NCI-H1930 (cell line): Measurements from ENCODE around the gene ANKRD33B.
"Not testable (repeated sequence)": the region's sequence is repeated elsewhere in the genome, so short reads cannot be mapped to it uniquely, and the experiment has no call there.

ENCODE experiments used
- DNase-seq, 2 experiments: peaks; one replicate each; lab custom pipeline; 2025; lab: John Stamatoyannopoulos, UW

ANKRD33B gene

GRCh38 chr5:10559151-10559550 is 4.7 kb upstream of the ANKRD33B start:
- DNase-seq, result no peak

DNA sequence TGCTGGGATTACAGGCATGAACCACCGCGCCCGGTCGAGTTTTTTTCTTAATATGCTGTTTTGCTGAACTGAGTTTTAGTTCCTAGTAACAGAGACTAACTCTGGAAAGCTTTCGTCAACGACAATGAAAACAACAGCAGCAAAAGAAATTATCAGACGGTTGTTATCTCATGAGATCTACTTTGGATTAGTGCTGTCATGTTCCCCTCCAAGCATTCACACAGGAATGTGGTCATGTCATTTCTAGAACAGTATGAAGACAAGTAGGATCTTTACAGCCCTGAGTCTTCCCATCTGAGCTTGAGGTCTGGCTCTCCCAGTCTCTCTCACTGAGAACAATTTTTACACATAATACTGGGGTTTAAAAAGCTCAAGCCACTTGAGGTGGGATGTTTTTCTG is 4.0 kb upstream of the ANKRD33B start:
- DNase-seq, result no peak

DNA sequence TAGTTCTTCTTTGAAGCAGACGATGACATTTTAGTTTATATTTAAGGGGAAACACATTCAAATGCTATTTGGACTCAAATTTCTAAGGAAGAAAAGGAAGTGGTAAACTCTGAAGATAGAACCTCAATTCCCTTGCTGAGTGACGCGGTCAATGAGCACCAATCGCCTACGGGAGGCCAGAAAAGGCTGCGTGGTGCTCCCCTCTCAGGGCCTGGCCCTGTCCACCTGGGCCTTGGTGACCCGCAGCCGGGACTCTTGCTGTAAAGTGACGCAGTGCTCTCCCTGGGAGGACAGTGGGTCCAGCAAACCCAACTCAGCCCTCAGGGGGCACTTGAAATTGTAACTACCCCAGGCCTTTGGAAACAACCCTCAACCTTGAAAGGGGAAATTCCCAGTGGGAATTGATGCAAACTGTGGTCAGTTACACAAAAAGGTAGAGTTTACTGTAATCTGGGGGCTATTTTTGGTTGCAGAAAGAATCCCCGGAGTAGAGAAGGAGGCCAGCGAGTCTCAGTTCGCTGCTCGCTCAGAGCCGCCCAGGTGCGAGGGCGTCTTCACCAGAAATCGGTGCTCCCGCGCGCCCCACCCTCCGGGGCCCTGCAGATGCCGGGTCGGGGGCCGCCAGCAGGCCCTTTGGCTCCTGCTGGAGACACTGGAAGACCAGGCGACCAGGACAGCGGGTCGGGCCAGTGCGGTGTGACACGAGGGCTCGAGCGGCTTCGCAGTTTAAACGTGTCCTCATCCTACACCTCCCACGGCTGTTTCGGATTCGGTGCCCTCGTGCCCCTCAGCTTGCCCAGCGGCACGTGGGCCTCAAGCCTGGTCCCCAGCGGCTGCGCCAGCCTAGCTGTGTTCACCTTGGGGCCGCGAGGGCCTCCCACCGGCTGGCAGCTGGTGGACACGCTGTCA is 1.4 kb upstream of the ANKRD33B start:
- DNase-seq, result no peak

- no peak for DNase-seq
These were observed 543 bp upstream of the ANKRD33B start for GRCh38 chr5:10563110-10563944.

DNA sequence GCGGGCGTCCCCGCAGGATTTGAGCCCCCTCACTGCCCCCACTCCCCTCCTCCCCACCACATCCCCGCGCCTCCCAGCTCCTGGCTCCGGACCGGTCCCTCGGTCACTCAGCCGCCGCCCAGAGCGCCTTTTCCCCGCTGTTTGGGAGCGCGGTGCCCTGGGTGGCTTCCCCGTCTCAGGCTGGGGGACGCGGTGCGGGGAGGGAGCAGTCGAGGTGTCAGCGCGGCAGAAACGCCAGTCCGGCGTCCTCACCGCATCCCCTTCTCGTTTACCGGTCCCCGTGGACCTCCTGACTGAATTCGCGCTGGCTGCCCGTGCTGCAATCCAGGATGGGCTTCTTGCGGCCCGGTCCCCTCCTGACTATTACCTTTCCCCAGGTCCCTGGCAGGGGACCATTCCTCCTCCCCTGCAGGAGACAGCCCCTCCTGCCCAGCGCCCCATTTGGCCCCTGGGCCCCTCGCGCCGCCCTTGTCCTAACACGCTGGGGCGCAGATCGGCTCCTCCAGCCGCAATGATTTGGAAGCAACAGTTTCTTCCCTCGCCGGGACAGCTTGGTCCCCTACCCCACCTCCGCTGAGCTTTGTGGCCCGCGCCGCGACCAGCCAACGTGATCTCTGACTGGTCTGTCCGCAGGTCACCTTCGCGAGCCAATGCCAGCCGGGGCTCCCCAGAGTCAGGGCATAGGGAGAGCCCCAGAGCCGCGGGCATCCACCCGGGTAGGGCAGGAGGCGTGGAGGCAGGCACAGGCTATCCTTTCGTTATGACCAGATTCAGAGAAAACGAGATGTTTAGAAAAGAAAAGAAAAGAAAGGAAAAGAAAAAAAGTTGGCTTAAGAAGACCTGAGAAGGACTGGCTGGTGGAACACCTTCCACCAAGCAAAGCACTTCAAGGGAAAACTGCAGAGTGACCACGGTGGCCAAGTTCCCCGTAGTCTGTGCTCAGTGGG is 1.2 kb downstream of the ANKRD33B start:
- DNase-seq, result no peak

DNA sequence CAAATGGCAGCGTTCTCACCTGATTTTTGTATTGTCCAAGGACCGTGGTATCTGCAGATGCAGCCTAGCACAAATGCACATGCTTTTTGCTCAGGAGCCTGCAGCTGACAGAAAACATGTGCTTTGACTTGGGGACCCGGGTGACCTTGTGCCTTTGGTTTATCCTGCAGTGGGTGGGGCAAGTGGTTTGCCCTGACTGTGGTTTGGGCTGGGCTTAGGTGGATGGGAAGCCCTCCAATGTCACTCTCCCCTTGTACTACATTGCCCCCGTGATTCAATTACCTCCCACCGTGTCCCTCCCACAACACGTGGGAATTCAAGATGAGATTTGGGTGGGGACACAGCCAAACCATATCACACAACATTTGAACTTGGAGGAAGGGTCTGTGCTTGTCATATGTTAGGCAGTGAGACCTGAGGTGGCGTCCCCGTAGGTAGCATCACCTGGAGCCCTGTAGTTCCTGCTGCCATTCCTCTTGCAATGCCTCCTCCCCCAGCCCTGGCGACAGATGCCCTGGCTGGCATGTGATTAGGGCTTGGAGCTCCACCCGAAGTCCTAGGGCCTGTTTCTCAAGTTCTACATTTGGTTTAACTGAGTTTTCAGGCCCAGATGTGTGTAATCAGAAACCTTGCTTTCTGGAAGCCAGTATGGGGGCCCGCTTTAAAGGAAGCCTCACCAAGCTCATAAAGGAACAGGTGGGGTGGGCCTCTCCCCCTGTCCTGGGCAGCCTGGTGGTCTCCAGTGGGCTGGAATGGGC is 2.1 kb downstream of the ANKRD33B start:
- no peak for DNase-seq

- DNase-seq, result no peak
These were observed 2.7 kb downstream of the ANKRD33B start for GRCh38 chr5:10566543-10567068.

- no peak for DNase-seq
These were observed 3.3 kb downstream of the ANKRD33B start for GRCh38 chr5:10567121-10567591.

DNA sequence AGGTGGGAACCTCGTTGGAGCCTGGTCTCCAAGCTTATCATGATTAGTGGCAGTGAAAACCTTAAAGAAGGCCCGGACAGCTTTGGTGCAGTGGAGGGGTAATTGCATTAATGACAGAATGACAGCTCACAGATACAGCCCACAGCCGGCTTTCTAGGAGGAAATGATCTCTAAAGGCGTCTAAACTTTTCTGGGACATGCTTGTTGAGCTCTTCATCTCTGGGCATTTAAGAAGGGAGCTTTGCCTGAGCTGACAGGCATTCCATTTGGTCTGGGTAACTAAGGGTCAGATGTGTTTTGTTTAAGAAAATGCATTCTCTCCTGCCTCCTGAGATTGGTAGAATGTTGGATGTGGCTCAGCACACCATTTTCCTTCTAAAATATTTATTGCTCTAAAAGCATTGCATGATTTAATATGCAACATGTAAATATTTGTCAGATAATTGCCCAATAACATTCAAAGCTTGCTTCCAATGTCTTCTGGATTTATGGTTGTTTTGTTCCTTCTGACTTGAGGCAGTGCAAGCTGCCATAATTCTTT is 4.0 kb downstream of the ANKRD33B start:
- no peak for DNase-seq

GRCh38 chr5:10570540-10570939 is 6.7 kb downstream of the ANKRD33B start:
- DNase-seq, result not testable (repeated sequence)

DNA sequence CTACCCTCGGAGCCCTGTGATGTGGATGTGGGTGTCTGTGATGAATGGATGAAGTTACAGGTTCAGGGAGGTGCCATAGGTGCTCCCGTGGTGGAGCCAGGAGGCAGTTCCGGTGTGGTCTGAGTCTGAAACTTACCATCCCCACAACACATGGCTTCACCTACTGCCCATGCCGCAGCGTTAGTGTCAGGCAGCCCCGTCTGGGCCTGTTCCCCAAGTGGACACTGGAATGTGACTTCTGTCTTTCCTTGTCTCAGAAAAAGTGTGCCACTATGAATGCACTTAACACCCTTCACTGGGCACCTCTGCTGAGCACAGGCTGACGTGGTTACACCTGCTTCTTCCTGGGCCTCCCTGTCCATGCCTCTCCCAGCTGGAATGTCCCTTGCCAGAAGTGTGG is 8.6 kb downstream of the ANKRD33B start:
- no peak for DNase-seq

DNA sequence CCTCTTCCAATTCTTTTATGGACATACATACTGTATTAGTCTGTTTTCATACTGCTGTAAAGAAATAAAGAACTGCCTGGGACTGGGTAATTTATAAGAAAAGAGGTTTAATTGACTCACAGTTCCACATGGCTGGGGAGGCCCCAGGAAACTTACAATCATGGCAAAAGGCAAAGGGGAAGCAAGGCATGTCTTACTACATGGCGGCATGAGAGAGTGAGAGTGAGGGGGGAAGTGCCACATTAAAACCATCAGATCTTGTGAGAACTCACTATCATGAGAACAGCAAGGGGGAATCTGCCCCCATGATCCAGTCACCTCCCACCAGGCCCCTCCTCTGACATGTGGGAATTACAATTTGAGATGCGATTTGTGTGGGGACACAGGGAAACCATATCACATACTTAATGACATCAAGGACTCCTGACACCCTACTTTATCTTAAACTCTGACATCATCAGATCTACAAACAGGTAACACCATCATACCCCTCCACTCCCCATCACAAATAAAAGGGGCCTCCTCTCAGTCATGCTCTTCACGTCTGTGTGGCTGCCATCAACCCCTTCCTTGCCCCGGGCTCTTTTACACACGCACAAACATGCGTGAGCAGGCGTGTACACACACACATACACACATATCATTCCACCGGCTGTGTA is 9.7 kb downstream of the ANKRD33B start:
- DNase-seq, result no peak

- not testable (repeated sequence) for DNase-seq
These were observed 11.0 kb downstream of the ANKRD33B start for GRCh38 chr5:10574879-10575278.

GRCh38 chr5:10576121-10576789 is 12.4 kb downstream of the ANKRD33B start:
- no peak for DNase-seq

DNA sequence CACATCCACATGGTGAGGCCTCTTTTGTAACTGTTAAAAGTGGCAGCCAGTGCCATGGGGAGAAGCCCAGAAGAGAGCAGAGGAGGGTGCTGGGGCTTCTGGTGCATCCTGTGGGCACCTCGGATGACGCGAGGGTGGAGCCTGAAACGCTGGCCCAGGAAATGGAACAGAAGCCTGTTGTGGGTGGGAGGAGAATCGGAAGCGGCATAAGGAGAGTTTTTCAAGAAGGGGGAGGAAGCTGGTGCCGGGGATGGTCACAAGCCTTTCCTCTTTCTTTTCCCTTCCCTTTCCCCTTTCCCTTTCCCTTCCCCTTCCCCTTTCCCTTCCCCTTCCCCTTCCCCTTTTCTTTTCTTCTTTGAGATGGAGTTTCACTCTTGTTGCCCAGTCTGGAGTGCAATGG is 12.9 kb downstream of the ANKRD33B start:
- DNase-seq, result no peak

GRCh38 chr5:10577371-10578292 is 13.8 kb downstream of the ANKRD33B start:
- DNase-seq, result no peak

DNA sequence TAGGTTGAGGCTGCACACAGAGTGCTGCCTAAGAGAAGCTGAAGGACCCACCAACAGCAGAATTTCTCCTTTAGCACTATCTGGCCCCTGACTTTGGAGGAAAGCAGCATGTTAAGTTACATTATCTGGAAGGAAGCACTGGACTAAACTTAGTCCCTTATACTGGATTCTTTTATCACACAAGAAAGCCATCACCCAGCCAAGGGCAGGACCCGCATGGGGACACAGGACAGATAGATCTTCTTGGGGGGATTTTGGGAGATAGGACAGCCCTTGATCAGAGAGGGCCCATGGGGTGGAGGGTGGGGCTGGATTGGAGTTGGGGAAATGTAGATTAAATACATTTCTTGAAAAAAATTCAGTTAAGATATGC is 14.4 kb downstream of the ANKRD33B start:
- DNase-seq, result no peak

DNA sequence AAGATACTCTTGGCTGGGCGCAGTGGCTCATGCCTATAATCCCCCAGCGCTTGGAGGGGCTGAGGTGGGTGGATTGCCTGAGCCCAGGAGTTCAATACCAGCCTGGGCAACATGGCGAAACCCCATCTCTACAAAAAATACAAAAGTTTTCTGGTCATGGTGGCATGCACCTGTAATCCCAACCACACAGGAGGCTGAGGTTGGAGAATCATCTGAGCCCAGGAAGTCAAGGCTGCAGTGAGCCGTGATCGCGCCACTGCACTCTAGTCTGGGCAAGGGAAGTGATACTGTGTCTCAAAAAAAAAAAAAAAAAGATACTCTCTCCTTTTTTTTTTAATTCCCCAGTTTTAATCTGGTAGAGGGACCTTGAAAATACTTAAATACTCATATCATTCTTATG is 15.0 kb downstream of the ANKRD33B start:
- DNase-seq, result no peak
